ENCODE measurements around the gene DYNC2H1.

The DYNC2H1 gene

GRCh38 chr11:103483996-103484395, 374.8 kb downstream of the DYNC2H1 start:
- DNase-seq, result no peak

- no peak for DNase-seq
Measured at GRCh38 chr11:103484545-103484944, 375.3 kb downstream of the DYNC2H1 start.

DNA sequence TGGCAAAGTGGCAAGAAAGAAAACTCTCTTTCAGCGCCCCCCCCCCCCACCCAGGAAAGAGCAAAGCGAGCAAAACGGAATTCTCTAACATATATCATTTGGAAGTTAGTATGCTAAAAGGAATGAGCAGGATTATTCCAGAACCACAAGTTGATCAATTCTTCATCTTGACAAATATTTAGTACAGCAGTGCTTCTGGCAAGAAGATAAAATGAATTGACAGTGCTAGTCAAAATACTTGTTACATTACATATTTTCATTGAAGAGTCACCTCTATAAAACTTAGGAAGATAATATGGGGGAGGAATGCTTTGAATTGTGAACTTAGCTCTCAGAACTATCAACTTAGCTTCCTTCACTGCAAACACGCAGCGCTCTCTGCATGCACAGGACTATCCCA, 377.4 kb downstream of the DYNC2H1 start:
- DNase-seq, result no peak

GRCh38 chr11:103487113-103487512, 377.9 kb downstream of the DYNC2H1 start:
- DNase-seq, result no peak

- no peak for DNase-seq
Measured at GRCh38 chr11:103488031-103488461, 378.8 kb downstream of the DYNC2H1 start.

GRCh38 chr11:103488579-103488978, 379.4 kb downstream of the DYNC2H1 start:
- no peak for DNase-seq

DNA sequence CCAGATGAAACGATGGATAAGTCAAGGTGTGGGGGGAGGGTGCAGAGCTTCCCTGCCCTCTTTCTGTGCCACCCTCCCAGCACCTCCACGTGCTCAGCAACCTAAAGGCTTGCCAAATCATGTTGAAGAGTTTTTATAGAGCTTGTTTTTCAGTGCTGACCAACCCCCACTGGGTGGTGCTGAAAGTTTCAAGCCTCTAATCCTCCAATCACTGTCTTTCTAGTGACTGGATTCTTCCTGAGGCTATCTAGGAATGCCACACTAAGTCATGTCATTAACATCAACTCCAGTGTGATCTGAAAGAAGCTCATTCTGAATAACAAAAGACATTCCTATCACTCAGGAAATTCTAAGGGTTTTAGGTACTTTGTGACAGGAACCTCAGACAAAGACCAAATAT, 382.6 kb downstream of the DYNC2H1 start:
- DNase-seq, result no peak

DNA sequence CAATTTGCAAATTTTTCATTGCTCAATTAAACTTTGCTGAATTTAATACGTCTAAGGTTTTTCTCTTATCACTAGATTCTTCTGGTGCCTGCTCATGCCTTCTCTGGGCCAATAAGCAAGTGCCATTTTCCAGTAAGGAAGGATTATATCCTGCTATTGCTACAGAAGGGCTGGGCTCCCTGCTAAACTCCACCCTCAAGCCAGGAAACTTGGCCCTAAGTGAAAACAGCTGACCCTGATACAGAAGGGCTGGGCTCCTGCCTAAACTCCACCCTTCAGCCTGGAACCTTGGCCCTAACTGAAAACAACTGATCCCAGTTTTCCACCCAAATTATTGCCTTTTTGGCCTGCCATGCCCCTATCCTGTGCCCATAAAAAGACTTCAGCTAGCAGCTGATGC, 385.3 kb downstream of the DYNC2H1 start:
- DNase-seq, result no peak

- no peak for DNase-seq
Measured at GRCh38 chr11:103497268-103497667, 388.0 kb downstream of the DYNC2H1 start.

DNA sequence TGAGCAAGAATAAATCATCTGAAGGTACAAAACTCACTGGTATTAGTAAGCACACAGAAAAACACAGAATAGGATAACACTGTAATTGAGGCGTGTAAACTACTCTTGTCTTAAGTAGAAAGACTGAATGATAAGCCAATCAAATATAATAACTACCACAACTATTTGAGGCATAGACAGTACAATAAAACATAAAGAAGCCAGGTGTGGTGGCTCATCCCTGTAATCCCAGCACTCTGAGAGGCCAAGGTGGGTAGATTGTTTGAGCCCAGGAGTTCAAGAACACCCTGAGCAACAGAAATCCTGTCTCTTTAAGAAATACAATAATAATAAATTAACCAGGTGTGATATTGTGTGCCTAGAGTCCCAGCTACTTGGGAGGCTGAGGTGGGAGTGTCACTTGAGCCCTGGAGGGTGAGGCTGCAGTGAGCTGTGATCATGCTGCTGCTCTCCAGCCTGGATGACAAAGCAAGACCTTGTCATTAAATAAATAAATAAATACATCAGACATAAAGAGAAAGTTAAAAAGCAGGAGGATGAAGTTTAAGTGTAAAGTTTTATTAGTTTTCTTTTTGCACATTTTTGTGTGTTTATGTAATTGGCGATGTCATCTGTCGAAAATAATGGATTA, 390.6 kb downstream of the DYNC2H1 start:
- DNase-seq, result no peak

GRCh38 chr11:103515283-103515682, 406.1 kb downstream of the DYNC2H1 start:
- no peak for DNase-seq

GRCh38 chr11:103520792-103521191, 411.6 kb downstream of the DYNC2H1 start:
- no peak for DNase-seq

DNA sequence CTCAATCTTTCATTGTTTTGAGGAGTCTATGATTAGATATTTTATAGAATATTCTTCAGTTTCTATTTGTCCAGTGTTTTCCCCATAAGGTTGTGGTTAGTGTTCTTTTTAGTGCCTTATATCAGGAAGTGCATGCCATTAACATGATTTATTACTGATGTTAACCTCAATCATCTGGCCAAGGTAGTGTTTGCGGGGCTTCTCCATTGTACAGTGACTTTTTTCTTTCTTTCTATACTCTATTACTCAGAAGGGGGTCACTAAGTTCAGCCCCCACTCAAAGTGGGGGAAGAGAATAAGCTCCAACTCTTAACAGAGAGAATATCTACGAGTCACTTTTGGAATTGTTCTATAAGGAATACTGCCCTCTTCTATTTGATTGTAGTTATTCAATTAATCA, 415.8 kb downstream of the DYNC2H1 start:
- no peak for DNase-seq

- no peak for DNase-seq
Measured at GRCh38 chr11:103528046-103528445, 418.8 kb downstream of the DYNC2H1 start.

- DNase-seq, result no peak
Measured at GRCh38 chr11:103528596-103528995, 419.4 kb downstream of the DYNC2H1 start.

DNA sequence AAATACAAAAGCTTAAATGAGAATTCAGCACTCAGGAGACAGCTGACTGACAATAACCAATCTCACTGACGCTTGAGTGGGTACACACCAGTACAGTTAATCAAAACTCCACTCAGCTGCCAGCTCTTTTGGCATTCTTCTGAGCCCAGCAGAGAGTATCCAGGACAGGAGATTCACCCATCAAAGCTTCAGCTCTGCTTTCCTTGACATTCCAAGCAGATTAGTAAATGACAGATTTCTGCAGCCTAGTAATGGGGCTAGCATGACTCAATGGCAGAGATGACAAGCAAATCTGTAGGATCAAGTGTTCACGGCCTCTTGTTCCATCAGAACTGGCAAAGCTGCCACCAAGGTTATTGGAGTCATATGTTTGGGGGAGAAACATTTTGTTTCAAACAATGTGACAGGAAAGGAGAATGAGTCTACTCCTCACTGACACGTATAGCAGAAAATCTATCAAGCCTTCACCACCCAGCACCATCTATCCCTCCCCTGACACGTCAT, 420.0 kb downstream of the DYNC2H1 start:
- DNase-seq, result no peak
